HEK293T (cell line): ENCODE results near the gene CTNS.

ENCODE experiments used
- CTCF ChIA-PET: fragments of 350-600 bp; formaldehyde crosslinking; extraction: SDS; loops from one replicate; lab custom pipeline; 2021; ENCODE audit warnings: antibody characterized with exemption, inconsistent platforms; lab: Yijun Ruan, JAX
- POLR2A ChIA-PET: fragments of 350-600 bp; formaldehyde crosslinking; extraction: SDS; loops from one replicate; lab custom pipeline; 2020; ENCODE audit warnings: antibody characterized with exemption, inconsistent platforms; lab: Yijun Ruan, JAX
- DNase-seq: peaks from one replicate; pipeline ENCODE4 v3.0.0; 2012; ENCODE audit warnings: mixed read lengths; ENCODE audit errors: extremely low spot score
- ARNT ChIP-seq: fragments of 450-650 bp; IDR thresholded peaks from 2 replicates; pipeline ENCODE4 v1.6.1; 2017; ENCODE audit warnings: mild to moderate bottlenecking
- BHLHE40 ChIP-seq: fragments of 450-650 bp; IDR thresholded peaks from 2 replicates; pipeline ENCODE4 v1.6.1; 2016; ENCODE audit warnings: mild to moderate bottlenecking, moderate library complexity, borderline replicate concordance
- CTBP1 ChIP-seq: fragments of 450-650 bp; IDR thresholded peaks from 2 replicates; pipeline ENCODE4 v1.6.1; 2016; ENCODE audit warnings: borderline replicate concordance
- ELF4 ChIP-seq: fragments of 450-650 bp; IDR thresholded peaks from 2 replicates; pipeline ENCODE4 v1.6.1; 2017; ENCODE audit warnings: antibody characterized with exemption
- FOXA1 ChIP-seq: fragments of 450-650 bp; IDR thresholded peaks from 2 replicates; pipeline ENCODE4 v1.6.1; 2016; ENCODE audit warnings: mild to moderate bottlenecking
- FOXK2 ChIP-seq: fragments of 450-650 bp; IDR thresholded peaks from 2 replicates; pipeline ENCODE4 v1.6.1; 2016; ENCODE audit warnings: mild to moderate bottlenecking
- FOXM1 ChIP-seq: fragments of 450-650 bp; IDR thresholded peaks from 2 replicates; pipeline ENCODE4 v1.6.1; 2017; ENCODE audit warnings: mild to moderate bottlenecking, borderline replicate concordance
- HDGF ChIP-seq: fragments of 450-650 bp; IDR thresholded peaks from 2 replicates; pipeline ENCODE4 v1.6.1; 2017; ENCODE audit warnings: antibody characterized with exemption, borderline replicate concordance
- L3MBTL2 ChIP-seq: fragments of 450-650 bp; conservative IDR thresholded peaks from 2 replicates; pipeline ENCODE4 v1.6.1; 2016; ENCODE audit warnings: mild to moderate bottlenecking
- LEF1 ChIP-seq: fragments of 450-650 bp; IDR thresholded peaks from 2 replicates; pipeline ENCODE4 v1.6.1; 2017; ENCODE audit warnings: mild to moderate bottlenecking, borderline replicate concordance
- NFRKB ChIP-seq: fragments of 450-650 bp; IDR thresholded peaks from 2 replicates; pipeline ENCODE4 v1.6.1; 2016; ENCODE audit warnings: mild to moderate bottlenecking, moderate library complexity
- PKNOX1 ChIP-seq: fragments of 450-650 bp; IDR thresholded peaks from 2 replicates; pipeline ENCODE4 v1.6.1; 2016
- SP1 ChIP-seq: fragments of 450-650 bp; IDR thresholded peaks from 2 replicates; pipeline ENCODE4 v1.6.1; 2017
- SUZ12 ChIP-seq: fragments of 450-650 bp; IDR thresholded peaks from 2 replicates; pipeline ENCODE4 v1.6.1; 2016; ENCODE audit warnings: mild to moderate bottlenecking
- TARDBP ChIP-seq: fragments of 450-650 bp; IDR thresholded peaks from 2 replicates; pipeline ENCODE4 v1.6.1; 2016
- ZNF384 ChIP-seq: fragments of 450-650 bp; IDR thresholded peaks from 2 replicates; pipeline ENCODE4 v1.6.1; 2016

Gene CTNS

GRCh38 chr17:3643889-3644349 is 7.4 kb downstream of the CTNS start:
- ChIA-PET POLR2A (no interaction called here), CTCF (interaction anchor here (0.7 kb wide), 1 partner anchor 596 kb away, joined by 3 read pairs; no protein-coding TSS in a partner anchor)
- DNase-seq, result no peak
- TF ChIP-seq FOXM1, result no peak

GRCh38 chr17:3645310-3645709 is 8.8 kb downstream of the CTNS start:
- TF ChIP-seq HDGF, result no peak
- CTCF ChIA-PET, result no interaction called here
- DNase-seq, result no peak
- POLR2A ChIA-PET, result no interaction called here

- no peak for DNase-seq
- POLR2A ChIA-PET, result no interaction called here
- CTCF ChIA-PET, result interaction anchor here (1.1 to 1.3 kb wide), 2 partner anchors 11 to 45 kb away, joined by 3 to 4 read pairs; partner anchors contain the start of genes CTNS and SHPK
- TF ChIP-seq ARNT, result no peak
- TF ChIP-seq FOXK2, result no peak
- TF ChIP-seq PKNOX1, result no peak
- TF ChIP-seq L3MBTL2, result no peak
- no peak for TF ChIP-seq FOXM1
- TF ChIP-seq BHLHE40, result no peak
Observed at GRCh38 chr17:3647251-3647650, 10.7 kb downstream of the CTNS start.

- TF ChIP-seq TARDBP (no peak), HDGF (no peak), NFRKB (no peak), ZNF384 (no peak), SUZ12 (no peak)
- DNase-seq, result peak; percentile 49
- ChIA-PET POLR2A (interaction anchor here (0.8 to 1.0 kb wide), 2 partner anchors 12 to 599 kb away, joined by 3 read pairs; partner anchors contain the start of genes CTNS and SHPK), CTCF (interaction anchor here (0.6 to 1.3 kb wide), 3 partner anchors 9 to 600 kb away, joined by 3 to 4 read pairs (median 3); no protein-coding TSS in a partner anchor)
Observed at GRCh38 chr17:3647769-3648555, 11.4 kb downstream of the CTNS start.

GRCh38 chr17:3655766-3656165 is 19.2 kb downstream of the CTNS start:
- POLR2A ChIA-PET, result no interaction called here
- CTCF ChIA-PET, result no interaction called here
- TF ChIP-seq PKNOX1 (no peak), BHLHE40 (no peak), FOXM1 (no peak), L3MBTL2 (no peak), HDGF (no peak), LEF1 (no peak), ELF4 (no peak), NFRKB (no peak), FOXK2 (no peak), SP1 (no peak), TARDBP (no peak), SUZ12 (no peak), ARNT (no peak), ZNF384 (no peak)

GRCh38 chr17:3656353-3656752 is 19.8 kb downstream of the CTNS start:
- POLR2A ChIA-PET, result no interaction called here
- CTCF ChIA-PET, result no interaction called here
- DNase-seq, result no peak
- TF ChIP-seq BHLHE40 (no peak), HDGF (no peak), SUZ12 (no peak), FOXM1 (no peak), SP1 (no peak), FOXK2 (no peak), ZNF384 (no peak), FOXA1 (no peak), LEF1 (no peak), CTBP1 (no peak), ELF4 (no peak), PKNOX1 (no peak), L3MBTL2 (no peak), NFRKB (no peak), ARNT (no peak), TARDBP (no peak)

More at GRCh38 chr17:3655766-3656165, 19.2 kb downstream of the CTNS start:
- DNase-seq, result no peak
